Liver (tissue), 3 donors: Measurements from ENCODE around the gene PHF19.

ENCODE experiments used
- ATF3 ChIP-seq: IDR thresholded peaks from 2 replicates; pipeline ENCODE4 v1.6.1; 2016; ENCODE audit warnings: antibody characterized with exemption
- CTCF ChIP-seq: fragments of 150-350 bp; IDR thresholded peaks from 2 replicates; pipeline ENCODE4 v1.5.1; 2017; ENCODE audit warnings: improper control_type of control experiment, low read depth, low read length; ENCODE audit not compliant: missing input control
- EGR1 ChIP-seq, 2 donors: IDR thresholded peaks; 2 replicates each; pipeline ENCODE4 v1.6.1; 2016 to 2018; ENCODE audit warnings: antibody characterized with exemption in 2 of 2, low read depth in 2 of 2
- FOXA1 ChIP-seq: IDR thresholded peaks from 2 replicates; pipeline ENCODE4 v1.6.1; 2016; ENCODE audit warnings: antibody characterized with exemption
- HNF4A ChIP-seq, 2 donors: conservative IDR thresholded peaks; 2 replicates each; pipeline ENCODE4 v1.6.1; 2016; ENCODE audit warnings: antibody characterized with exemption in 2 of 2, mild to moderate bottlenecking in 2 of 2
- HNF4G ChIP-seq: IDR thresholded peaks from 2 replicates; pipeline ENCODE4 v1.6.1; 2016; ENCODE audit warnings: antibody characterized with exemption
- JUND ChIP-seq, 2 donors: IDR thresholded peaks; 2 replicates each; pipeline ENCODE4 v1.6.1; 2016; ENCODE audit warnings: antibody characterized with exemption in 2 of 2
- MAX ChIP-seq: IDR thresholded peaks from 2 replicates; pipeline ENCODE4 v1.6.1; 2016; ENCODE audit warnings: antibody characterized with exemption
- RAD21 ChIP-seq, 2 donors: IDR thresholded peaks; 2 replicates each; pipeline ENCODE4 v1.6.1; 2016; ENCODE audit warnings: antibody characterized with exemption in 2 of 2, mild to moderate bottlenecking in 2 of 2
- REST ChIP-seq: IDR thresholded peaks from 2 replicates; pipeline ENCODE4 v1.6.1; 2016; ENCODE audit warnings: antibody characterized with exemption, mild to moderate bottlenecking
- TAF1 ChIP-seq: conservative IDR thresholded peaks from 2 replicates; pipeline ENCODE4 v1.6.1; 2016; ENCODE audit warnings: antibody characterized with exemption, mild to moderate bottlenecking
- YY1 ChIP-seq: IDR thresholded peaks from 2 replicates; pipeline ENCODE4 v1.6.1; 2016; ENCODE audit warnings: antibody characterized with exemption, mild to moderate bottlenecking
- ZBTB33 ChIP-seq: IDR thresholded peaks from 2 replicates; pipeline ENCODE4 v1.6.1; 2016; ENCODE audit warnings: antibody characterized with exemption
- donor health status: healthy.
- donor health status: healthy.

GRCh38 chr9:120920806-120921178 lies 43.8 kb upstream of the PHF19 start:
- TF ChIP-seq MAX (no peak), TAF1 (no peak), FOXA1 (no peak), CTCF (no peak), EGR1 (IDR thresholded peaks at IDR 0.05; ENCODE audit: low read depth in 2 of 2) (no peak), ZBTB33 (no peak), JUND (IDR thresholded peaks at IDR 0.05) (no peak), YY1 (no peak), ATF3 (no peak), HNF4A (conservative IDR thresholded peaks at IDR 0.05) (no peak), REST (no peak), HNF4G (no peak), RAD21 (IDR thresholded peaks at IDR 0.05) (no peak)
